ENCODE data around the gene B4GALT5.

Gene B4GALT5

GRCh38 chr20:49595346-49595745 is 118.3 kb downstream of the B4GALT5 start:
- Histone ChIP-seq H4K91ac (ENCODE audit: low read depth, low read length) (no peak overlapping the region), H3K4me1 (ENCODE audit: control insufficient read depth in 1 of 2, insufficient read depth in 2 of 2, low read length in 2 of 2) (peaks cover 11 to 15% of the 10 kb centered on the region in 2 experiments), H3K14ac (ENCODE audit: low read length) (no peak overlapping the region), H3K4ac (ENCODE audit: low read depth, low read length) (no peak overlapping the region), H3K9me3 (ENCODE audit: insufficient read depth, low read depth, low read length) (no peaks in the 10 kb centered on the region), H4K8ac (ENCODE audit: low read depth, low read length) (no peak overlapping the region), H3K79me1 (ENCODE audit: low read length) (peaks cover 10% of the 10 kb centered on the region), H2AK5ac (ENCODE audit: low read length) (no peak overlapping the region), H3K36me3 (ENCODE audit: control insufficient read depth in 1 of 2, insufficient read depth in 2 of 2, low read length in 2 of 2) (no peaks in the 10 kb centered on the region), H3K27ac (ENCODE audit: low read depth, low read length) (no peak overlapping the region), H3K79me2 (ENCODE audit: control insufficient read depth, insufficient read depth, low read length, poor library complexity) (no peaks in the 10 kb centered on the region), H2BK120ac (ENCODE audit: insufficient read depth, low read length, poor library complexity) (no peak overlapping the region), H3K18ac (ENCODE audit: low read length) (no peak overlapping the region), H3K27me3 (ENCODE audit: insufficient read depth, low read length) (no peaks in the 10 kb centered on the region), H2AFZ (ENCODE audit: insufficient read depth, low read length, poor library complexity) (no peak overlapping the region), H3K4me3 (ENCODE audit: low read depth, low read length) (no peak overlapping the region), H3K4me2 (ENCODE audit: low read length) (no peak overlapping the region), H3K23ac (ENCODE audit: low read length) (no peak overlapping the region), H2BK12ac (ENCODE audit: low read length) (no peak overlapping the region), H3K9ac (ENCODE audit: low read length) (no peak overlapping the region), H4K12ac (ENCODE audit: low read depth, low read length) (no peak overlapping the region), H2BK5ac (ENCODE audit: low read depth, low read length, poor library complexity) (no peak overlapping the region)
- no CpG with 5 or more reads among the region's 10 CpGs for WGBS (ENCODE audit: extremely low coverage, insufficient coverage, insufficient read length)
- DNase-seq, result no peak

GRCh38 chr20:49594931-49595315 is 118.8 kb downstream of the B4GALT5 start:
- H3K18ac ChIP-seq (ENCODE audit: low read length), result no peak overlapping the region
- no CpG with 5 or more reads among the region's 6 CpGs for WGBS (ENCODE audit: extremely low coverage, insufficient coverage, insufficient read length)
- no peak overlapping the region for H3K4me3 ChIP-seq (ENCODE audit: low read depth, low read length)

GRCh38 chr20:49594143-49594930 is 119.3 kb downstream of the B4GALT5 start:
- no peak overlapping the region for H3K4me3 ChIP-seq (ENCODE audit: low read depth, low read length)
- peak overlapping the region; percentile 57 for H4K91ac ChIP-seq (ENCODE audit: low read depth, low read length)
- H3K4me1 ChIP-seq (ENCODE audit: control insufficient read depth in 1 of 2, insufficient read depth in 2 of 2, low read length in 2 of 2), result peaks cover 11 to 15% of the 10 kb centered on the region in 2 experiments
- no peak overlapping the region for H2AK5ac ChIP-seq (ENCODE audit: low read length)
- no peaks in the 10 kb centered on the region for H3K36me3 ChIP-seq (ENCODE audit: control insufficient read depth in 1 of 2, insufficient read depth in 2 of 2, low read length in 2 of 2)
- no peak overlapping the region for H2BK12ac ChIP-seq (ENCODE audit: low read length)
- no peak overlapping the region for H3K18ac ChIP-seq (ENCODE audit: low read length)
- peak overlapping the region; percentile 19 for H3K27ac ChIP-seq (ENCODE audit: low read depth, low read length)
- no peak overlapping the region for H4K8ac ChIP-seq (ENCODE audit: low read depth, low read length)
- no peak overlapping the region for H3K4ac ChIP-seq (ENCODE audit: low read depth, low read length)
- no peaks in the 10 kb centered on the region for H3K79me2 ChIP-seq (ENCODE audit: control insufficient read depth, insufficient read depth, low read length, poor library complexity)
- peak overlapping the region; percentile 16 for H2BK5ac ChIP-seq (ENCODE audit: low read depth, low read length, poor library complexity)
- H4K12ac ChIP-seq (ENCODE audit: low read depth, low read length), result no peak overlapping the region
- H3K79me1 ChIP-seq (ENCODE audit: low read length), result peaks cover 10% of the 10 kb centered on the region
- no peaks in the 10 kb centered on the region for H3K27me3 ChIP-seq (ENCODE audit: insufficient read depth, low read length)
- DNase-seq, result peak; percentile 92 to 98
- peak overlapping the region; percentile 49 for H2BK120ac ChIP-seq (ENCODE audit: insufficient read depth, low read length, poor library complexity)
- no peak overlapping the region for H3K14ac ChIP-seq (ENCODE audit: low read length)
- H2AFZ ChIP-seq (ENCODE audit: insufficient read depth, low read length, poor library complexity), result no peak overlapping the region
- no CpG with 5 or more reads among the region's 12 CpGs for WGBS (ENCODE audit: extremely low coverage, insufficient coverage, insufficient read length)
- no peak overlapping the region for H3K9ac ChIP-seq (ENCODE audit: low read length)
- H3K4me2 ChIP-seq (ENCODE audit: low read length), result no peak overlapping the region
- H3K23ac ChIP-seq (ENCODE audit: low read length), result no peak overlapping the region
- no peaks in the 10 kb centered on the region for H3K9me3 ChIP-seq (ENCODE audit: insufficient read depth, low read depth, low read length)

More at GRCh38 chr20:49594931-49595315, 118.8 kb downstream of the B4GALT5 start:
- Histone ChIP-seq H2BK120ac (ENCODE audit: insufficient read depth, low read length, poor library complexity) (no peak overlapping the region), H2AK5ac (ENCODE audit: low read length) (no peak overlapping the region), H3K27ac (ENCODE audit: low read depth, low read length) (no peak overlapping the region), H3K9ac (ENCODE audit: low read length) (no peak overlapping the region), H4K91ac (ENCODE audit: low read depth, low read length) (no peak overlapping the region), H4K8ac (ENCODE audit: low read depth, low read length) (no peak overlapping the region), H3K4me2 (ENCODE audit: low read length) (no peak overlapping the region), H3K79me1 (ENCODE audit: low read length) (peaks cover 10% of the 10 kb centered on the region), H3K36me3 (ENCODE audit: control insufficient read depth in 1 of 2, insufficient read depth in 2 of 2, low read length in 2 of 2) (no peaks in the 10 kb centered on the region), H3K4me1 (ENCODE audit: control insufficient read depth in 1 of 2, insufficient read depth in 2 of 2, low read length in 2 of 2) (peaks cover 11 to 15% of the 10 kb centered on the region in 2 experiments), H3K9me3 (ENCODE audit: insufficient read depth, low read depth, low read length) (no peaks in the 10 kb centered on the region), H2AFZ (ENCODE audit: insufficient read depth, low read length, poor library complexity) (no peak overlapping the region), H4K12ac (ENCODE audit: low read depth, low read length) (no peak overlapping the region), H2BK5ac (ENCODE audit: low read depth, low read length, poor library complexity) (no peak overlapping the region), H3K27me3 (ENCODE audit: insufficient read depth, low read length) (no peaks in the 10 kb centered on the region), H3K79me2 (ENCODE audit: control insufficient read depth, insufficient read depth, low read length, poor library complexity) (no peaks in the 10 kb centered on the region), H3K23ac (ENCODE audit: low read length) (no peak overlapping the region), H3K14ac (ENCODE audit: low read length) (no peak overlapping the region), H3K4ac (ENCODE audit: low read depth, low read length) (no peak overlapping the region), H2BK12ac (ENCODE audit: low read length) (no peak overlapping the region)
- DNase-seq, result peak; percentile 19 to 46

- H3K27ac ChIP-seq (ENCODE audit: low read depth, low read length), result peak overlapping the region; percentile 19
- no peaks in the 10 kb centered on the region for H3K79me2 ChIP-seq (ENCODE audit: control insufficient read depth, insufficient read depth, low read length, poor library complexity)
- H2BK5ac ChIP-seq (ENCODE audit: low read depth, low read length, poor library complexity), result peak overlapping the region; percentile 47
- peak overlapping the region; percentile 57 for H4K91ac ChIP-seq (ENCODE audit: low read depth, low read length)
- no peak overlapping the region for H3K9ac ChIP-seq (ENCODE audit: low read length)
- H3K14ac ChIP-seq (ENCODE audit: low read length), result peak overlapping the region; percentile 42
- no peak overlapping the region for H3K23ac ChIP-seq (ENCODE audit: low read length)
- H2AFZ ChIP-seq (ENCODE audit: insufficient read depth, low read length, poor library complexity), result no peak overlapping the region
- peak overlapping the region; percentile 9 for H2AK5ac ChIP-seq (ENCODE audit: low read length)
- no peak overlapping the region for H3K4ac ChIP-seq (ENCODE audit: low read depth, low read length)
- peaks cover 10% of the 10 kb centered on the region for H3K79me1 ChIP-seq (ENCODE audit: low read length)
- no CpG with 5 or more reads among the region's 15 CpGs for WGBS (ENCODE audit: extremely low coverage, insufficient coverage, insufficient read length)
- H3K27me3 ChIP-seq (ENCODE audit: insufficient read depth, low read length), result no peaks in the 10 kb centered on the region
- H3K9me3 ChIP-seq (ENCODE audit: insufficient read depth, low read depth, low read length), result no peaks in the 10 kb centered on the region
- H4K8ac ChIP-seq (ENCODE audit: low read depth, low read length), result peak overlapping the region; percentile 57
- no peak overlapping the region for H3K4me2 ChIP-seq (ENCODE audit: low read length)
- H3K4me1 ChIP-seq (ENCODE audit: control insufficient read depth in 1 of 2, insufficient read depth in 2 of 2, low read length in 2 of 2), result peaks cover 11 to 15% of the 10 kb centered on the region in 2 experiments
- no peak overlapping the region for H3K4me3 ChIP-seq (ENCODE audit: low read depth, low read length)
- H2BK120ac ChIP-seq (ENCODE audit: insufficient read depth, low read length, poor library complexity), result peak overlapping the region; percentile 49
- H3K36me3 ChIP-seq (ENCODE audit: control insufficient read depth in 1 of 2, insufficient read depth in 2 of 2, low read length in 2 of 2), result no peaks in the 10 kb centered on the region
- H4K12ac ChIP-seq (ENCODE audit: low read depth, low read length), result no peak overlapping the region
- H3K18ac ChIP-seq (ENCODE audit: low read length), result peak overlapping the region; percentile 25
- peak; percentile 24 to 49 for DNase-seq
- peak overlapping the region; percentile 41 for H2BK12ac ChIP-seq (ENCODE audit: low read length)
These were observed 120.1 kb downstream of the B4GALT5 start for GRCh38 chr20:49593466-49594142.
